IMR-90 (cell line): Measurements from ENCODE around the gene GSG1L. TPM values are rescaled to one million over a fixed set of nuclear protein-coding genes. Genes with fewer than 3 reads are reported as not detected.

Experiments used
- ATAC-seq: fragments of 200-7000 bp; cut with Tn5 transposase; 2 replicates; pipeline ENCODE4 v1.9.1; 2020; ENCODE audit warnings: low read depth, mild to moderate bottlenecking, moderate library complexity
- BruUV-seq: library from RNA; stranded (reverse); fragments of 400-500 nt; replicated peaks from 2 replicates; lab custom pipeline; 2021; lab: Mats Ljungman, UMichigan
- CTCF ChIA-PET: fragments of 300-600 bp; formaldehyde crosslinking; extraction: SDS; loops from one replicate; lab custom pipeline; 2021; ENCODE audit warnings: antibody characterized with exemption; lab: Yijun Ruan, JAX
- POLR2A ChIA-PET: fragments of 300-600 bp; sonication (Branson Sonifier 250); formaldehyde crosslinking; loops from one replicate; lab custom pipeline; 2022; ENCODE audit warnings: antibody characterized with exemption; ENCODE audit not compliant: unreplicated experiment; lab: Charles Lee
- DNase-seq: peaks from one replicate; pipeline ENCODE4 v3.0.0; 2013
- H2AFZ ChIP-seq: replicated peaks from 2 replicates; pipeline ENCODE3; 2013; ENCODE audit warnings: low read length, mild to moderate bottlenecking; ENCODE audit not compliant: poor library complexity
- H2AK5ac ChIP-seq: 2 replicates; pipeline ENCODE4 v1.6.1; 2013; ENCODE audit warnings: low read depth, low read length, inconsistent platforms
- H2AK9ac ChIP-seq: replicated peaks from 2 replicates; pipeline ENCODE3; 2013; ENCODE audit warnings: mild to moderate bottlenecking, low read depth, low read length, moderate library complexity; ENCODE audit not compliant: poor library complexity
- H2BK120ac ChIP-seq: 2 replicates; pipeline ENCODE4 v1.6.1; 2013; ENCODE audit warnings: low read depth, low read length, inconsistent platforms
- H2BK15ac ChIP-seq: 3 replicates; pipeline ENCODE4 v1.6.1; 2013; ENCODE audit warnings: low read depth, low read length, inconsistent platforms
- H2BK20ac ChIP-seq: 2 replicates; pipeline ENCODE4 v1.6.1; 2013; ENCODE audit warnings: low read depth, mild to moderate bottlenecking, inconsistent platforms, low read length, moderate library complexity
- H2BK5ac ChIP-seq: 2 replicates; pipeline ENCODE4 v1.6.1; 2013; ENCODE audit warnings: mild to moderate bottlenecking, low read depth, low read length, inconsistent platforms; ENCODE audit not compliant: poor library complexity, severe bottlenecking
- H3K14ac ChIP-seq: replicated peaks from 2 replicates; pipeline ENCODE4 v1.6.1; 2013; ENCODE audit warnings: low read depth, low read length, inconsistent platforms
- H3K18ac ChIP-seq: 2 replicates; pipeline ENCODE4 v1.6.1; 2013; ENCODE audit warnings: low read depth, low read length, control low read depth
- H3K23ac ChIP-seq: 2 replicates; pipeline ENCODE4 v1.6.1; 2013; ENCODE audit warnings: low read depth, low read length, inconsistent platforms
- H3K27ac ChIP-seq: 2 replicates; pipeline ENCODE4 v1.5.1; 2013; ENCODE audit warnings: mild to moderate bottlenecking, control low read depth, low read length; ENCODE audit not compliant: insufficient read depth
- H3K27me3 ChIP-seq: 2 replicates; pipeline ENCODE4 v1.6.1; 2013; ENCODE audit warnings: low read length; ENCODE audit not compliant: control insufficient read depth, insufficient read depth
- H3K36me3 ChIP-seq: 2 replicates; pipeline ENCODE4 v1.6.1; 2013; ENCODE audit warnings: low read length, mixed read lengths; ENCODE audit not compliant: control insufficient read depth, insufficient read depth
- H3K4ac ChIP-seq: 2 replicates; pipeline ENCODE4 v1.6.1; 2013; ENCODE audit warnings: low read depth, low read length, inconsistent platforms
- H3K4me1 ChIP-seq: 2 replicates; pipeline ENCODE4 v1.6.1; 2013; ENCODE audit warnings: low read length, mixed read lengths; ENCODE audit not compliant: control insufficient read depth, insufficient read depth
- H3K4me2 ChIP-seq: 2 replicates; pipeline ENCODE4 v1.6.1; 2013; ENCODE audit warnings: low read depth, mild to moderate bottlenecking, control low read depth, low read length, moderate library complexity
- H3K4me3 ChIP-seq: 2 replicates; pipeline ENCODE4 v1.5.1; 2013; ENCODE audit warnings: low read depth, mild to moderate bottlenecking, control low read depth, low read length, moderate library complexity; ENCODE audit not compliant: insufficient read depth
- H3K56ac ChIP-seq: 2 replicates; pipeline ENCODE4 v1.6.1; 2013; ENCODE audit warnings: low read length, inconsistent platforms; ENCODE audit not compliant: insufficient read depth; ENCODE audit errors: extremely low read depth
- H3K79me1 ChIP-seq, 2 experiments: 2 replicates each; pipeline ENCODE4 v1.6.1; 2013; ENCODE audit warnings: low read length in 2 of 2, inconsistent platforms in 1 of 2, low read depth in 1 of 2
- H3K9ac ChIP-seq: 2 replicates; pipeline ENCODE4 v1.6.1; 2013; ENCODE audit warnings: low read depth, low read length, control low read depth
- H3K9me1 ChIP-seq: 2 replicates; pipeline ENCODE4 v1.6.1; 2013; ENCODE audit warnings: low read length, inconsistent platforms; ENCODE audit not compliant: insufficient read depth
- H3K9me3 ChIP-seq: 2 replicates; pipeline ENCODE4 v1.6.1; 2013; ENCODE audit warnings: low read length; ENCODE audit not compliant: control insufficient read depth, insufficient read depth
- H4K20me1 ChIP-seq: 2 replicates; pipeline ENCODE4 v1.6.1; 2013; ENCODE audit warnings: low read length, inconsistent platforms; ENCODE audit not compliant: insufficient read depth
- H4K5ac ChIP-seq: 2 replicates; pipeline ENCODE4 v1.6.1; 2013; ENCODE audit warnings: mild to moderate bottlenecking, low read depth, low read length, control low read depth
- H4K8ac ChIP-seq, 2 experiments: 2 replicates each; pipeline ENCODE4 v1.6.1; 2013; ENCODE audit warnings: low read depth in 2 of 2, low read length in 2 of 2, control low read depth in 1 of 2, inconsistent platforms in 1 of 2
- H4K91ac ChIP-seq: 2 replicates; pipeline ENCODE4 v1.6.1; 2013; ENCODE audit warnings: low read depth, low read length, inconsistent platforms; ENCODE audit not compliant: insufficient read depth
- BHLHE40 ChIP-seq: fragments of 150-350 bp; IDR thresholded peaks from 2 replicates; pipeline ENCODE4 v1.6.1; 2016; ENCODE audit warnings: mild to moderate bottlenecking, low read depth, low read length
- CEBPB ChIP-seq: IDR thresholded peaks from 2 replicates; pipeline ENCODE4 v1.6.1; 2012; ENCODE audit warnings: low read depth, low read length, improper control_type of control experiment
- CHD1 ChIP-seq: IDR thresholded peaks from 2 replicates; pipeline ENCODE4 v1.6.1; 2012; ENCODE audit warnings: low read depth, low read length, improper control_type of control experiment
- CTCF ChIP-seq: conservative IDR thresholded peaks from 2 replicates; pipeline ENCODE4 v1.5.1; 2012; ENCODE audit warnings: mild to moderate bottlenecking, low read depth, low read length, improper control_type of control experiment
- ELK1 ChIP-seq: fragments of 150-350 bp; IDR thresholded peaks from 2 replicates; pipeline ENCODE4 v1.6.1; 2016; ENCODE audit warnings: low read depth, mild to moderate bottlenecking, low read length, moderate library complexity, borderline replicate concordance
- FOS ChIP-seq: fragments of 150-350 bp; IDR thresholded peaks from 2 replicates; pipeline ENCODE4 v1.6.1; 2016; ENCODE audit warnings: low read depth, low read length
- MAFK ChIP-seq: IDR thresholded peaks from 2 replicates; pipeline ENCODE4 v1.6.1; 2012; ENCODE audit warnings: low read depth, low read length, improper control_type of control experiment
- MAZ ChIP-seq: IDR thresholded peaks from 2 replicates; pipeline ENCODE4 v1.6.1; 2012; ENCODE audit warnings: low read depth, mild to moderate bottlenecking, low read length, improper control_type of control experiment, moderate library complexity, borderline replicate concordance
- MXI1 ChIP-seq: IDR thresholded peaks from 2 replicates; pipeline ENCODE4 v1.6.1; 2012; ENCODE audit warnings: low read depth, mild to moderate bottlenecking, low read length, moderate library complexity, borderline replicate concordance
- NFE2L2 ChIP-seq: fragments of 150-350 bp; IDR thresholded peaks from 2 replicates; pipeline ENCODE4 v1.6.1; 2016; ENCODE audit warnings: low read depth, mild to moderate bottlenecking, low read length
- POLR2A ChIP-seq: IDR thresholded peaks from 2 replicates; pipeline ENCODE4 v1.6.1; 2012; ENCODE audit warnings: mild to moderate bottlenecking, low read depth, low read length
- RAD21 ChIP-seq: IDR thresholded peaks from 2 replicates; pipeline ENCODE4 v1.6.1; 2012; ENCODE audit warnings: low read length, improper control_type of control experiment
- RCOR1 ChIP-seq: IDR thresholded peaks from 2 replicates; pipeline ENCODE4 v1.6.1; 2012; ENCODE audit warnings: mild to moderate bottlenecking, low read length, improper control_type of control experiment; ENCODE audit not compliant: insufficient replicate concordance
- RFX5 ChIP-seq: IDR thresholded peaks from 2 replicates; pipeline ENCODE4 v1.8.0; 2012; ENCODE audit warnings: low read depth, mild to moderate bottlenecking, low read length, moderate library complexity
- SMC3 ChIP-seq: fragments of 150-350 bp; IDR thresholded peaks from 2 replicates; pipeline ENCODE4 v1.6.1; 2016; ENCODE audit warnings: low read depth, mild to moderate bottlenecking, antibody characterized with exemption, low read length, moderate library complexity
- USF2 ChIP-seq: fragments of 150-350 bp; IDR thresholded peaks from 2 replicates; pipeline ENCODE4 v1.6.1; 2017; ENCODE audit warnings: mild to moderate bottlenecking, antibody characterized with exemption, low read length, low read depth
- WGBS, 2 experiments: methylation state at CpG; one replicate each; pipeline versions ENCODE4 v1.1.5 to v1.1.7; 2013; ENCODE audit warnings: missing lambda C conversion rate in 2 of 2; ENCODE audit not compliant: insufficient read length in 1 of 2; ENCODE audit errors: extremely low coverage in 2 of 2; 5-methylcytosine and 5-hydroxymethylcytosine counted together
- dilution Hi-C: fragments of 300-500 bp; cut with HindIII; formaldehyde crosslinking; loops from one replicate; pipeline ENCODE4 v1.14.3; 2018; ENCODE audit warnings: low sequenced_read_pairs; ENCODE audit not compliant: unreplicated experiment
- in situ Hi-C: fragments of 300-500 bp; cut with MboI; formaldehyde crosslinking; loops from 3 replicates; pipeline ENCODE4 v1.14.3; 2019; ENCODE audit warnings: low sequenced_read_pairs, inconsistent platforms, mixed read lengths
- intact Hi-C: fragments of 100-400 bp; cut with micrococcal nuclease; formaldehyde crosslinking; loops from 2 replicates; pipeline ENCODE4 v1.10.0; 2022
- polyA plus RNA-seq, 3 experiments: library from polyadenylated mRNA; depleted of rRNA; stranded (reverse); fragments of >200 nt; gene quantifications; 2 replicates each; pipeline ENCODE4 v1.2.3, GENCODE V29; 2012; ENCODE audit warnings: low replicate concordance in 1 of 3
- total RNA-seq: library from RNA; depleted of rRNA; stranded (reverse); fragments of >200 nt; gene quantifications from 2 replicates; pipeline ENCODE4 v1.2.3, GENCODE V29; 2012

The GSG1L gene
- total and polyA plus RNA-seq, 2 of the 4 experiments (the other 2 are of a cell fraction), result not detected

- Histone ChIP-seq H4K8ac (no peak overlapping the region), H2AK9ac (no peak overlapping the region), H3K36me3 (peaks cover 25% of the 10 kb centered on the region), H4K91ac (no peak overlapping the region), H2AK5ac (no peak overlapping the region), H3K4ac (no peak overlapping the region), H3K79me1 (peaks cover 3 to 34% of the 10 kb centered on the region in 2 experiments; a peak in 3 of 4 replicates), H3K27me3 (no peaks in the 10 kb centered on the region), H3K18ac (no peak overlapping the region), H2BK120ac (no peak overlapping the region), H3K23ac (no peak overlapping the region), H2BK5ac (no peak overlapping the region), H3K4me3 (no peak overlapping the region), H3K9ac (no peak overlapping the region), H4K5ac (no peak overlapping the region), H3K9me3 (no peaks in the 10 kb centered on the region), H2BK20ac (no peak overlapping the region), H3K4me2 (no peak overlapping the region), H4K20me1 (peaks cover 32% of the 10 kb centered on the region), H3K9me1 (peaks cover 15% of the 10 kb centered on the region), H3K56ac (no peak overlapping the region), H2BK15ac (no peak overlapping the region), H3K14ac (no peak overlapping the region), H3K27ac (no peak overlapping the region), H3K4me1 (peaks cover 6% of the 10 kb centered on the region), H2AFZ (no peak overlapping the region)
- intact Hi-C loops, result no loop called here
- DNase-seq (no peak), ATAC-seq (no peak)
- POLR2A ChIA-PET, result no interaction called here
- no peak for TF ChIP-seq MAZ
- TF ChIP-seq SMC3, result no peak
- no peak for TF ChIP-seq NFE2L2
- no peak for TF ChIP-seq CEBPB
- no peak for TF ChIP-seq RAD21
- TF ChIP-seq POLR2A, result no peak
- TF ChIP-seq RCOR1, result no peak
- TF ChIP-seq RFX5, result no peak
- TF ChIP-seq MXI1, result no peak
- TF ChIP-seq FOS, result no peak
- TF ChIP-seq USF2, result no peak
- TF ChIP-seq ELK1, result no peak
- no peak for TF ChIP-seq BHLHE40
- TF ChIP-seq CHD1, result no peak
- TF ChIP-seq CTCF, result no peak
- no peak for TF ChIP-seq MAFK
- dilution Hi-C loops, result no loop called here
- CTCF ChIA-PET, result no interaction called here
- BruUV-seq, result no TSS peak
- WGBS, 2 experiments, result 91% methylated on average over 11 of the region's 17 CpGs; no CpG with 5 or more reads in 1 of the 2 experiments
- in situ Hi-C loops, result no loop called here
These were observed 29.3 kb upstream of the GSG1L start for GRCh38 chr16:28092721-28093384.
